MCF 10A (cell line): ENCODE measurements around the gene ZNF165. TPM values are rescaled to one million over a fixed set of nuclear protein-coding genes. Genes with fewer than 3 reads are reported as not detected.

ENCODE experiments used
- BruUV-seq: library from RNA; stranded (reverse); fragments of 400-500 nt; replicated peaks from 2 replicates; lab custom pipeline; 2021; lab: Mats Ljungman, UMichigan
- CTCF ChIA-PET: fragments of 300-600 bp; sonication (Branson Sonifier 250); formaldehyde crosslinking; extraction: SDS; loops from one replicate; lab custom pipeline; 2021; ENCODE audit warnings: antibody characterized with exemption, inconsistent platforms; lab: Yijun Ruan, JAX
- POLR2A ChIA-PET: fragments of 300-600, 350-650 bp; sonication (Branson Sonifier 250); formaldehyde crosslinking; extraction: SDS; loops from one replicate; lab custom pipeline; 2020; ENCODE audit warnings: antibody characterized with exemption, inconsistent platforms; lab: Yijun Ruan, JAX
- DNase-seq: peaks from one replicate; pipeline ENCODE4 v3.0.0-alpha.2; 2018; ENCODE audit not compliant: unreplicated experiment
- H3K27ac Mint-ChIP-seq: one replicate; pipeline ENCODE4 v1.8.0; 2022; ENCODE audit warnings: mild to moderate bottlenecking, low read depth, mixed read lengths; ENCODE audit not compliant: unreplicated experiment
- H3K27me3 Mint-ChIP-seq: one replicate; pipeline ENCODE4 v1.8.0; 2022; ENCODE audit warnings: mixed read lengths; ENCODE audit not compliant: insufficient read depth, unreplicated experiment
- H3K36me3 Mint-ChIP-seq: one replicate; pipeline ENCODE4 v1.8.0; 2022; ENCODE audit warnings: mild to moderate bottlenecking, moderate library complexity, mixed read lengths; ENCODE audit not compliant: insufficient read depth, unreplicated experiment
- H3K4me1 Mint-ChIP-seq: one replicate; pipeline ENCODE4 v1.8.0; 2022; ENCODE audit warnings: mixed read lengths; ENCODE audit not compliant: insufficient read depth, unreplicated experiment
- H3K4me3 Mint-ChIP-seq: one replicate; pipeline ENCODE4 v1.8.0; 2022; ENCODE audit warnings: mild to moderate bottlenecking, moderate library complexity, mixed read lengths; ENCODE audit not compliant: unreplicated experiment
- H3K9me3 Mint-ChIP-seq: one replicate; pipeline ENCODE4 v1.8.0; 2022; ENCODE audit warnings: mixed read lengths; ENCODE audit not compliant: unreplicated experiment
- intact Hi-C: fragments of 100-400 bp; cut with micrococcal nuclease; formaldehyde crosslinking; loops from 2 replicates; pipeline ENCODE4 v1.14.1; 2022
- total RNA-seq: library from RNA; stranded (reverse); gene quantifications from 2 replicates; pipeline ENCODE4 v1.2.3, GENCODE V29; 2022
- TF ChIP-seq, protein P1 (sequence below): fragments of 200-600 bp; IDR thresholded peaks from one replicate; pipeline ENCODE4 v1.8.0; 2022; ENCODE audit warnings: antibody characterized with exemption, mild to moderate bottlenecking; ENCODE audit not compliant: unreplicated experiment

The ZNF165 gene
- total RNA-seq, 1 experiment from 2014 or later: 7.1 TPM

DNA sequence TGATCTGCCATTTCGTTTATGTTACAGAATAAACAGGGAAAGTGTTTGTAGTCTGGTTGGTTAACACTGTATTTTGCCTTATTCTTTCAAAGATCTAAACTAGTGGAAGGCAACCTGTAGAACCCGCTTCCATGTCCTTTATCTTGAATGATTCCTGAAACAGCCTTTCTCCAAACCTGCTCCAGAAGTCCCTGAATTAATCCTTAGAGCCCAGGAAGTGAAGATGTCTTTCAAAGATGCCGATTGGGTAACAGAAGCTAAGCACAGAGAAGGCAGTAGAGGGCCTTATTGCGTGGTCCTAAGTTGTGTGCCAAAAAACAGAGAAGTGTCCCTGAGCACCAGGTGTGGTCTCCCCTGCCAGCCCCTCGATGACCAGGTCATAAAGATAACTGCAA is 24.9 kb downstream of the ZNF165 start:
- H3K27ac Mint-ChIP-seq: peak overlapping the region; percentile 63
- no peaks in the 10 kb centered on the region for H3K36me3 Mint-ChIP-seq
- CTCF ChIA-PET: interaction anchor here (0.7 to 2.3 kb wide), 7 partner anchors 9 to 468 kb away, joined by 3 to 11 read pairs (median 4); partner anchors contain the start of gene ZKSCAN8
- H3K4me3 Mint-ChIP-seq: peak overlapping the region; percentile 83
- intact Hi-C loops: loop anchor here (2.0 kb wide), 2 partner anchors 24 to 32 kb away; partner anchors contain the start of gene ZNF165
- H3K4me1 Mint-ChIP-seq: no peaks in the 10 kb centered on the region
- no TSS peak for BruUV-seq
- POLR2A ChIA-PET: interaction anchor here (0.6 to 2.4 kb wide), 21 partner anchors 8 to 960 kb away, joined by 3 to 23 read pairs (median 4); partner anchors contain the start of genes ZKSCAN8, ZNF165, ZNF391 and ZSCAN16
- H3K27me3 Mint-ChIP-seq: no peaks in the 10 kb centered on the region
- peak; percentile 20 for DNase-seq
- H3K9me3 Mint-ChIP-seq: no peaks in the 10 kb centered on the region
- TF ChIP-seq, protein P1, sequence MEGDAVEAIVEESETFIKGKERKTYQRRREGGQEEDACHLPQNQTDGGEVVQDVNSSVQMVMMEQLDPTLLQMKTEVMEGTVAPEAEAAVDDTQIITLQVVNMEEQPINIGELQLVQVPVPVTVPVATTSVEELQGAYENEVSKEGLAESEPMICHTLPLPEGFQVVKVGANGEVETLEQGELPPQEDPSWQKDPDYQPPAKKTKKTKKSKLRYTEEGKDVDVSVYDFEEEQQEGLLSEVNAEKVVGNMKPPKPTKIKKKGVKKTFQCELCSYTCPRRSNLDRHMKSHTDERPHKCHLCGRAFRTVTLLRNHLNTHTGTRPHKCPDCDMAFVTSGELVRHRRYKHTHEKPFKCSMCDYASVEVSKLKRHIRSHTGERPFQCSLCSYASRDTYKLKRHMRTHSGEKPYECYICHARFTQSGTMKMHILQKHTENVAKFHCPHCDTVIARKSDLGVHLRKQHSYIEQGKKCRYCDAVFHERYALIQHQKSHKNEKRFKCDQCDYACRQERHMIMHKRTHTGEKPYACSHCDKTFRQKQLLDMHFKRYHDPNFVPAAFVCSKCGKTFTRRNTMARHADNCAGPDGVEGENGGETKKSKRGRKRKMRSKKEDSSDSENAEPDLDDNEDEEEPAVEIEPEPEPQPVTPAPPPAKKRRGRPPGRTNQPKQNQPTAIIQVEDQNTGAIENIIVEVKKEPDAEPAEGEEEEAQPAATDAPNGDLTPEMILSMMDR: no peak

DNA sequence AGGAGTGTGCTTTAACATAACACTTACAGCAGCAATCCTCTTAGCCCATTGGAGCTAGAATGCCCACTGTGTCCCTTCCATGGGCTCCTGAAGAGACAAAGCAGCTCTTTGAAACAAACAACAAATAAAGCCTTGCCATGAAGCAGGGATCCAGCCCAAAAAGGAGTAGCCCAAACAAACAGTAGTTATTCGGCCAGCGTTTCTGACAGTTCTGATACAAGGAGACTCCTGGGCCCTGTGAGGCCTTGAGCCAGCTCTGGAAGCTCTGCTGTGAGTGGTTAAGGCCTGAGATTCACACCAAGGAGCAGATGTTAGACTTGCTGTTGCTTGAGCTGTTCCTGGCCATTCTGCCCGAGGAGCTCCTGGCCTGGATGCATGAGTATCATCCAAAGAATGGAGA is 27.1 kb downstream of the ZNF165 start:
- Mint-ChIP-seq H3K9me3 (no peaks in the 10 kb centered on the region), H3K36me3 (no peaks in the 10 kb centered on the region), H3K4me3 (no peak overlapping the region), H3K27ac (no peak overlapping the region), H3K27me3 (no peaks in the 10 kb centered on the region), H3K4me1 (no peaks in the 10 kb centered on the region)
- no TSS peak for BruUV-seq
- DNase-seq: no peak
- TF ChIP-seq, protein P1: no peak
- intact Hi-C loops: no loop called here
- POLR2A ChIA-PET: interaction anchor here (0.8 kb wide), 1 partner anchor 17 kb away, joined by 3 read pairs; the partner anchor contains the start of gene ZSCAN16
- CTCF ChIA-PET: interaction anchor here (0.6 to 1.5 kb wide), 3 partner anchors 9 to 284 kb away, joined by 3 to 7 read pairs (median 5); no protein-coding TSS in a partner anchor

DNA sequence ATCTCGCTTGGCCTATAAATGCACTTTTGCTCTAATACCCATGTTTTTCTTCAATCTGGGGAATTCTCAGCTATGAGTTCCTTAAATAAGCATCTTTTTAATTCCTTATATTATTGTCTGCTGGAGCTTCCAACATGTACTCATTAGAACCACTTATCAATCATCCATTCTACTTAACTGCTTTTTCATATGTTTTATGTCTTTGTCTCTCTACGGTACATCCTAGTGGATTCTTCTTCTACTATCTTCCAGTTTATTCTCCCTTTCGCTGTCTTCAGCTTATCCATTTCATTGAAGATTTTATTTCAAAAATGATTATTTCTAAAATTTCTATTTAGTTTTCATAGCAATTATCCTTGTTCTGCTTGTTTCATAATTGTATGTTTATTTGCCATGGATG is 31.6 kb downstream of the ZNF165 start:
- Mint-ChIP-seq H3K27me3 (no peaks in the 10 kb centered on the region), H3K4me3 (no peak overlapping the region), H3K4me1 (no peaks in the 10 kb centered on the region), H3K9me3 (no peaks in the 10 kb centered on the region), H3K36me3 (peaks cover 13% of the 10 kb centered on the region), H3K27ac (no peak overlapping the region)
- intact Hi-C loops: no loop called here
- TF ChIP-seq, protein P1: no peak
- no TSS peak for BruUV-seq
- ChIA-PET CTCF (no interaction called here), POLR2A (interaction anchor here (0.6 to 2.1 kb wide), 2 partner anchors 11 to 448 kb away, joined by 4 to 7 read pairs; no protein-coding TSS in a partner anchor)
- no peak for DNase-seq

DNA sequence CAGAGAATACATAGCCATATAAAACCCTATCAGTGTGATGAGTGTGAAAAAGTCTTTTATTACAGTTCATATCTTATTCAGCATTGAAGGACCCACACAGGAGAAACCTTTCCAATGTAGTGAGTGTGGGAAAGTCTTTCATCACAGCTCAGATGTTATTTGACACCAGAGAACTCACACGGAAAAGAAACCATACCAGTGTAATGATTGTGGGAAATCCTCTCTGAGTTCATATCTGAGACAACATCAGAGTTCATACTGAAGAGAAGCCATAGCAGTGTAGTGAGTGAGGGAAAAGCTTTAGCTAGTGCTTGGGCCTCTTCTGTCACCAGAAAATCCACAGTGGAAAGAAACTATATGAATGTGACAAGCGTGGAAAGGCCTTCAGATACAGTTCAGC is 35.4 kb downstream of the ZNF165 start:
- H3K4me1 Mint-ChIP-seq: no peaks in the 10 kb centered on the region
- no peaks in the 10 kb centered on the region for H3K9me3 Mint-ChIP-seq
- intact Hi-C loops: no loop called here
- TF ChIP-seq, protein P1: no peak
- H3K27me3 Mint-ChIP-seq: no peaks in the 10 kb centered on the region
- peaks cover 26% of the 10 kb centered on the region for H3K36me3 Mint-ChIP-seq
- ChIA-PET POLR2A (no interaction called here), CTCF (interaction anchor here (0.6 kb wide), 2 partner anchors 214 to 541 kb away, joined by 3 to 4 read pairs; no protein-coding TSS in a partner anchor)
- DNase-seq: no peak
- no peak overlapping the region for H3K4me3 Mint-ChIP-seq
- BruUV-seq: no TSS peak
- H3K27ac Mint-ChIP-seq: no peak overlapping the region
